AG04450 (cell line): Measurements from ENCODE around the gene TNRC6A. TPM values are rescaled to one million over a fixed set of nuclear protein-coding genes. Genes with fewer than 3 reads are reported as not detected.

Source experiments
- CTCF ChIA-PET: fragments of 300-600, 350-600 bp; formaldehyde crosslinking; extraction: SDS; loops from one replicate; lab custom pipeline; 2022; ENCODE audit warnings: antibody characterized with exemption, inconsistent platforms; lab: Charles Lee
- POLR2A ChIA-PET: fragments of 350-600 bp; formaldehyde crosslinking; extraction: SDS; loops from one replicate; lab custom pipeline; 2021; ENCODE audit warnings: antibody characterized with exemption, inconsistent platforms; lab: Yijun Ruan, JAX
- DNase-seq: peaks from one replicate; pipeline ENCODE4 v3.0.0-alpha.2; 2011; ENCODE audit warnings: low read depth, low spot score
- H3K27ac ChIP-seq: one replicate; pipeline ENCODE4 v1.5.1; 2012; ENCODE audit warnings: low read depth, low read length, control low read depth
- H3K27me3 ChIP-seq: one replicate; pipeline ENCODE4 v1.6.0; 2012; ENCODE audit warnings: low read length; ENCODE audit not compliant: control insufficient read depth, insufficient read depth
- H3K4me3 ChIP-seq: 2 replicates; pipeline ENCODE4 v1.5.1; 2011; ENCODE audit warnings: mild to moderate bottlenecking, low read depth, low read length, control low read depth
- H3K9me3 ChIP-seq: 2 replicates; pipeline ENCODE4 v1.5.1; 2012; ENCODE audit warnings: low read length; ENCODE audit not compliant: control insufficient read depth, insufficient read depth
- polyA plus RNA-seq: library from polyadenylated mRNA; depleted of rRNA; stranded (reverse); fragments of >200 nt; gene quantifications from 2 replicates; pipeline ENCODE4 v1.2.3, GENCODE V29; 2011
- TF ChIP-seq, protein P1 (sequence below): IDR thresholded peaks from 2 replicates; pipeline ENCODE4 v1.5.1; 2011; ENCODE audit warnings: low read depth, low read length, control low read depth, inconsistent platforms

TNRC6A gene
- polyA plus RNA-seq, 1 experiment: 76.2 TPM

DNA sequence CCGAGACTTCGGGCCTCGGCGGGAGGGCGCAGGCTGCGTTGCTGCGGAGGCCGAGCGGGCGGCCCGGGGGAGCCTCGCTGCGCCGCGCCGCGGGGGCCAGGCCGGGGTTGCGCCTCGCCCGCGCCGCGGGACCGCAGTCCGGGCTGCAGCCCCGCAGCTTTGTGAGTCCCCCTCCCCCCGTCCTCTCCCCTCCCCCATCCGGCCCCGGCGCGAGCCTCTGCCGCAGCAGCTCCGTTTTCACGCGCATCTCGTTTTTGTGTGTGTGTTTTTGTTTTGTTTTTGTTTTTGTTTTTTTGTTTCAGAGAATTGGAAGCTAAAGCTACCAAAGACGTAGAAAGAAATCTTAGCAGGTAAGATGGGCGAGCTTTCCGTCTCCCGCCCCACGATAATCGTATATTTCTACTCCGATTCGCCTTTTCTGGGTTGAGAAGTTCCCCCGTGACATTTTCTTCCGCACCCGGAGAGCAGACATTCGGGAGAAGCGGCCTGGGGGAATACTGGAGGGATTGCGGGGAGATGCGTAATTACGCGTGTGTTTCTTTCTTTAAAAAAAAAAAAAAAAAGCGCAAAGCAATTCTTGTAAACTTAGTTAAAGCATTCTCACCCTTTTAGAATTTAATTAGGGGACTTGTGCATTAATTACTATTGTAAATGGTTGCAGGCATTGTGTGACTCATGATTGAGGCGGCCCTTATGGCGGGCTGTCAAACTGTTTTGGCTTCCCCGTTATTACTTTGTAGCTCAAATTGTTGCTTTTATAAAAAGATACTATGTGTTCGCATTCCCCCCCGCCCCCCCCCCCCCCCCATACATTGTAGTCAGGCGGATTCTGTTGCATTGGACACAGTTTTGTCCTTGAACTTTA is 732 bp downstream of the TNRC6A start:
- DNase-seq: no peak
- Histone ChIP-seq H3K9me3 (no peaks in the 10 kb centered on the region; the same call in 1 of the 2 replicates), H3K4me3 (peak overlapping the region; percentile 87), H3K27ac (peak overlapping the region; percentile 70), H3K27me3 (no peaks in the 10 kb centered on the region)
- TF ChIP-seq, protein P1, sequence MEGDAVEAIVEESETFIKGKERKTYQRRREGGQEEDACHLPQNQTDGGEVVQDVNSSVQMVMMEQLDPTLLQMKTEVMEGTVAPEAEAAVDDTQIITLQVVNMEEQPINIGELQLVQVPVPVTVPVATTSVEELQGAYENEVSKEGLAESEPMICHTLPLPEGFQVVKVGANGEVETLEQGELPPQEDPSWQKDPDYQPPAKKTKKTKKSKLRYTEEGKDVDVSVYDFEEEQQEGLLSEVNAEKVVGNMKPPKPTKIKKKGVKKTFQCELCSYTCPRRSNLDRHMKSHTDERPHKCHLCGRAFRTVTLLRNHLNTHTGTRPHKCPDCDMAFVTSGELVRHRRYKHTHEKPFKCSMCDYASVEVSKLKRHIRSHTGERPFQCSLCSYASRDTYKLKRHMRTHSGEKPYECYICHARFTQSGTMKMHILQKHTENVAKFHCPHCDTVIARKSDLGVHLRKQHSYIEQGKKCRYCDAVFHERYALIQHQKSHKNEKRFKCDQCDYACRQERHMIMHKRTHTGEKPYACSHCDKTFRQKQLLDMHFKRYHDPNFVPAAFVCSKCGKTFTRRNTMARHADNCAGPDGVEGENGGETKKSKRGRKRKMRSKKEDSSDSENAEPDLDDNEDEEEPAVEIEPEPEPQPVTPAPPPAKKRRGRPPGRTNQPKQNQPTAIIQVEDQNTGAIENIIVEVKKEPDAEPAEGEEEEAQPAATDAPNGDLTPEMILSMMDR: no peak
- ChIA-PET CTCF (interaction anchor here (0.8 to 1.5 kb wide), 2 partner anchors 29 to 150 kb away, joined by 3 to 11 read pairs; no protein-coding TSS in a partner anchor), POLR2A (interaction anchor here (0.7 to 0.9 kb wide), 3 partner anchors 29 to 376 kb away, joined by 5 to 8 read pairs (median 6); no protein-coding TSS in a partner anchor)

DNA sequence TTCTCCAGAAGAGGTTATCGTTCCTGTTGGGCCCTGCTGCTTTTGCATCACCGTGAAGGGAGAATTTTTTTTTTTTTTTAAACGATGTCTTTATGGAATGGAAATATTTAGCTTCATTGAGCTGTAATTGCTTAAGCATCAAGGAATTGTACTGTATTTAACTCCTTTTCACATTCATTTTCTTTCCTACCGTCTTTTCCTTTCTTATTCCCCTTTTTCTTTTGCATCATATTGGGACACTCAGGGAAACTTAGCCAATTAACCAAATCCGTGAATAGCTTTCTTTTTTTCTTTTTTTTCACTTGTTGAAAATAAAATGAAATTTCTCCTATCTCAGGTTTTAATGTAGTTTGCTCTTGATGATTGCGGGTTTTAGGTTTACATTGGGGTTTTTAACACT is 1.5 kb downstream of the TNRC6A start:
- POLR2A ChIA-PET: interaction anchor here (0.7 to 0.9 kb wide), 4 partner anchors 30 to 375 kb away, joined by 3 to 8 read pairs (median 6); no protein-coding TSS in a partner anchor
- H3K9me3 ChIP-seq: no peaks in the 10 kb centered on the region; the same call in 1 of the 2 replicates
- TF ChIP-seq, protein P1: no peak
- no peak overlapping the region for H3K27ac ChIP-seq
- CTCF ChIA-PET: interaction anchor here (0.8 to 1.5 kb wide), 2 partner anchors 30 to 151 kb away, joined by 3 to 11 read pairs; no protein-coding TSS in a partner anchor
- no peak for DNase-seq
- peak overlapping the region; percentile 87 for H3K4me3 ChIP-seq
- no peaks in the 10 kb centered on the region for H3K27me3 ChIP-seq

DNA sequence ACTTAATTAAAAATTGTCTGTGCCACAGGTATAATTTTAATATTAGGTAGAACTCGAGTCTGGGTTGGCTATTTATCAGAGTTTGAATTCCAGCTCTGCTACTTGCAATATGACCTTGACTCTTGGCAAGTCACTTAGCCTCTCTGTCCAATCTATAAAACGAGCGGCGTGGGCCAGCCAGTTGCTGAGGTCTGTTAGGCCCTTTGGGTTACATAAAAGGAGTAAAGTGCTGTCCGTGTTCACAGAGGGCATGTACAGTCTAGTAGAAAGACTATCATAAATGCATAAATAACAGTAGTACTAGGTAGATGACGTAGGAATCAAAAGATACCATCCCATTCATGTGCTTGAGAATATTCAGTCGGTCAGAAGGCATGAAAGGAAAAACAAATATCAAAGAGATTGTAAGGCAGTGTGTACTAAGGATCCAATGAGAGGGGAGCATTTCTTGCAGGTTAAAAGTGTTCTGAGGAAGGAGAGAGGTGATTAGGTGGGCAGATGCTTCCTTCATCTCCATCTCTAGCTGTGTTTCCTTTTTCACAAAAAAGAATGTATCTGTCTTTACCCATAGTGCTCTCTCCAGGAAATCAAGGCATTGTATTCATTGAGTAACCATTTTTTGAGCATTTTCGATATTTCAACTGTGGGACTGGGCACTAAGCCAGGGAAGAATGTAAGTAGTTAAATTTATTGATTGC is 2.4 kb downstream of the TNRC6A start:
- POLR2A ChIA-PET: no interaction called here
- H3K27me3 ChIP-seq: no peaks in the 10 kb centered on the region
- CTCF ChIA-PET: no interaction called here
- H3K4me3 ChIP-seq: peak overlapping the region; percentile 87
- TF ChIP-seq, protein P1: no peak
- DNase-seq: no peak
- H3K9me3 ChIP-seq: no peaks in the 10 kb centered on the region; the same call in 1 of the 2 replicates
- no peak overlapping the region for H3K27ac ChIP-seq

DNA sequence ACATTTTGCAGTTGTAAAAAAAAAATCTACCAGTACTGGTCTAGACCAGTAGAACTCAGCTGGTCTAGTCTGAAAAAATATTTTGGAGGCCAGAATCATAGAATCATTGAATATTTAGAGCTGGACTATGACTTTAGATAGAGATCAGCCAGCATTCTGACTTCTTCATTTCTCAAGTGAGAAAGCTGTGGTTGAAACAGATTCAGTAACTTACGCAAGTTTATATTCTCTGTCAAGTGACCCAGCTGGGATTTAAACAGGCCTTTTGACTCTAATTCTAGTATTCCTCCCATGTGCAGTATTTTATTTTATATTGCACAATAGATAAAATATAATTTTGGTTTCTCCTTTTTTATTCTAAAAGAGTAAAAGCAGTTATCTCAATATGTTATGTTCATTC is 4.9 kb downstream of the TNRC6A start:
- Histone ChIP-seq H3K27ac (peak overlapping the region; percentile 66), H3K27me3 (no peaks in the 10 kb centered on the region), H3K9me3 (no peaks in the 10 kb centered on the region; the same call in 1 of the 2 replicates), H3K4me3 (no peak overlapping the region)
- TF ChIP-seq, protein P1: no peak
- POLR2A ChIA-PET: interaction anchor here (0.6 to 0.9 kb wide), 2 partner anchors 52 to 64 kb away, joined by 3 read pairs; no protein-coding TSS in a partner anchor
- peak; percentile 32 for DNase-seq
- CTCF ChIA-PET: interaction anchor here (1.4 kb wide), 1 partner anchor 218 kb away, joined by 4 read pairs; no protein-coding TSS in a partner anchor
